KBM-7 (cell line): ENCODE data around the gene SLC2A9.
A peak's percentile ranks its signal among the peaks of the same experiment; 100 is the strongest.
"Not testable (repeated sequence)": the region's sequence is repeated elsewhere in the genome, so short reads cannot be mapped to it uniquely, and the experiment has no call there.

Source experiments
- DNase-seq: peaks from one replicate; pipeline ENCODE4 v3.0.0-alpha.2; 2015
- in situ Hi-C: fragments of 300-500 bp; cut with MboI; formaldehyde crosslinking; loops from 2 replicates; pipeline ENCODE4 v1.14.3; 2020; ENCODE audit warnings: low sequenced_read_pairs, low pct_unique_long_range_greater_than_20kb, mixed read lengths

Gene SLC2A9

GRCh38 chr4:9920029-9920428 lies 101.3 kb downstream of the SLC2A9 start:
- DNase-seq: no peak
- in situ Hi-C loops: no loop called here

GRCh38 chr4:9919047-9919446 lies 102.2 kb downstream of the SLC2A9 start:
- in situ Hi-C loops: no loop called here

GRCh38 chr4:9918484-9918883 lies 102.8 kb downstream of the SLC2A9 start:
- in situ Hi-C loops: no loop called here
- no peak for DNase-seq

More at GRCh38 chr4:9919047-9919446, 102.2 kb downstream of the SLC2A9 start:
- DNase-seq: no peak

- DNase-seq: no peak
- in situ Hi-C loops: no loop called here
Measured at GRCh38 chr4:9916937-9917336, 104.4 kb downstream of the SLC2A9 start.

GRCh38 chr4:9916346-9916745 lies 105.0 kb downstream of the SLC2A9 start:
- in situ Hi-C loops: no loop called here
- DNase-seq: no peak

- no peak for DNase-seq
- in situ Hi-C loops: no loop called here
Measured at GRCh38 chr4:9913846-9914245, 107.5 kb downstream of the SLC2A9 start.

GRCh38 chr4:9906996-9907395 lies 114.3 kb downstream of the SLC2A9 start:
- in situ Hi-C loops: no loop called here
- DNase-seq: no peak

GRCh38 chr4:9904976-9905587 lies 116.2 kb downstream of the SLC2A9 start:
- in situ Hi-C loops: no loop called here
- DNase-seq: no peak

GRCh38 chr4:9903317-9903716 lies 118.0 kb downstream of the SLC2A9 start:
- in situ Hi-C loops: no loop called here
- DNase-seq: no peak

- in situ Hi-C loops: no loop called here
- no peak for DNase-seq
Measured at GRCh38 chr4:9901257-9901656, 120.0 kb downstream of the SLC2A9 start.

GRCh38 chr4:9900633-9901032 lies 120.7 kb downstream of the SLC2A9 start:
- in situ Hi-C loops: not testable (repeated sequence)

GRCh38 chr4:9899306-9900055 lies 121.8 kb downstream of the SLC2A9 start:
- no peak for DNase-seq
- in situ Hi-C loops: no loop called here

More at GRCh38 chr4:9900633-9901032, 120.7 kb downstream of the SLC2A9 start:
- not testable (repeated sequence) for DNase-seq

DNA sequence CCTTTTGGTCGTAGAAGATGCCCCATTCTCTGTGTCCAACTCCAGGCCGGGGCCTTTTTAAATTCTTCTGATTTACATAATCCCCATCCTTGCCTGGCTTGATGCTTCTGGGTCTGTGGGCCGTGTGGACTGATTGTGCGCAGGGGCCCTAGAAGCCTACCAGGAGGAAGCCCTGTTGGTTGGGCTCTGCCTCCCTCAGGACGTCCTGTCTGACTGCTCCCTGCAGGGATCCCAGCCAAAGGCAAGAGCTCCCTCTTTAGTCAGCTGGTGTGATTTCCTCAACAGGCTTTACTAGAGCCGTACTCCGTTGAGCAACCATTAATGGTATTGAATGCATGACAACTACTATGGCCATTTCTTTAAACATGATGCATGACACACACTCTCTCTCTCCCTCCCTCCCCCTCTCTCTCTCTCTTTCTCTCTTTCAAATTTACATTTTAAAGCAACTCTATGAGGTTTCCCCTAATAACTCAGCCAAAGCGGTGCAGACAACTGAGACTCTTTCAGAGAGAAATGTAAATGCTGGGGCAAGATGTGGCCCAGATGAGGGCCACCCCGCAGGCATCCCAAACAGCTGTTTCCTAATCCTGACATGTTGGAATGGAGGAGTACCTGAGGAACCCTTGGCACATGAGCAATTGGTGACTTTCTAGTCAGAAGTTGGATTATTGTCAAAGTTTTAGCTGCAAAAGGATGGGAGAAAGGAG lies 122.5 kb downstream of the SLC2A9 start:
- DNase-seq: peak; percentile 1
- in situ Hi-C loops: no loop called here

GRCh38 chr4:9895333-9895705 lies 126.0 kb downstream of the SLC2A9 start:
- no peak for DNase-seq
- in situ Hi-C loops: no loop called here

DNA sequence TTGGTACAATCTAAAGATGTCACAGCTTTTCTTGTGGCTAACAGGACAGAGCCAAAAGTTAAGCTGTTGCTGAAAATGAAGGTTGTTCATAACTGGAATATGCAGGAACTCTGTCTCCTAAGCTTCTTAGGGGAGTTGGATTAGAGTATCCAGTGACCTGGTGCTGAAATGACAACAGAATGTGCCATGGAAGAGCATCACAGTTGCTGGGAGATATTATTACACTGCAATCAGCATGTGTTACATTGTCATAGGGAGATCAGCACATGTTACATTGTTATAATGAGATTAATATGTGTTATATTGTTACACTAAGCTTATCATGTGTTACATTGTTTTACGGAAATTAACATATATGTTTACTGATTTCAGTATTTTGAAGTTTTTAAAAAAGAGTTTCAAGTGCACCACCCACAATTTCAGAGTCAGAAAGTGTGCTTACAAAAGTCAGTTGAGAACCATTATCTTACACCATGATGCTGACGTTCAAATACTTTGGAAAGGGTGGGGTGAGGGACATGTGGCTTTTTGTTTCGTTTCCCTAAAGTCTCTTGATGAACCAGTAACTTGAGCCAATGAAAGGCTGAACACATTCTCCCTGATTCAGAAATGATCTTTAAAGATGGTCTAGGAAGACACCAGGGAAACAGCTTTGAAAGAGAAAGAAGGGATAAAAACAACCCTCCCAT lies 126.5 kb downstream of the SLC2A9 start:
- no peak for DNase-seq
- in situ Hi-C loops: no loop called here

DNA sequence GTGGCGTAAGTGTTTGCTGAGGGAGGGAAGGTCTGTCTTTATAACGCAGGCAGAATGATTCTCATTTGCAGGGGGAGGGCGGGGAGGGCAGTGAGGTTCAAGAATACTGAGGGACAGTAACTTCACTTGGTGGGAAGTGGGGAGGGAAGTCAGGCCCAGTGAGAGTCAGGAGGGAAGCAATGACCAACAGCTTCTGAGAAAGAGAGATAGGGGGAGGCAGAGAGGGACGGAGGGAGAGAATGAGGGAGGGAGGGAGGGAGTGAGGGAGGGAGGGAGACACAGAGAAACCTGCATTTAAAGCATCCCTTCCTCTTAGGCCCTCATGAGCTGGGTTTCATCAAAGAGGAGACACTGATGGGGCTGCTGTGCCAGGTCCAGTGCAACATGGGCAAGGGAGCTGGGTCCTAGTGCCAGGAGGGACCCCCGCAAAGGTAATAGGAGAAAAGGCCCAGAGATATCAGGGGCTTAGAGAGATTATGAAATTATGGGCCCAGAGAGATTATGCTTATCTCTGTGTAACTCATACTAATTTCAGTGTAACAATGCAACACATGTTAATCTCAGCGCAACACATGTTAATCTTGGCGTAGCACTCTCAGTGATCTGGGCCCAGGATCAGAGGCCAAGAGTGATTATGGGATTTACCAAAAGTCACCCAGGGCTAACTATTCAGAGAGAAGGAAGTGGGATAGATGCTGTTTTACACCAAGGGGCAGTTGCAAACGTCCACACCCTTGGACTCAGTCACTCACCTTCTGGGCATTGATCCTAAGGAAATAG lies 127.8 kb downstream of the SLC2A9 start:
- no peak for DNase-seq
- in situ Hi-C loops: no loop called here

DNA sequence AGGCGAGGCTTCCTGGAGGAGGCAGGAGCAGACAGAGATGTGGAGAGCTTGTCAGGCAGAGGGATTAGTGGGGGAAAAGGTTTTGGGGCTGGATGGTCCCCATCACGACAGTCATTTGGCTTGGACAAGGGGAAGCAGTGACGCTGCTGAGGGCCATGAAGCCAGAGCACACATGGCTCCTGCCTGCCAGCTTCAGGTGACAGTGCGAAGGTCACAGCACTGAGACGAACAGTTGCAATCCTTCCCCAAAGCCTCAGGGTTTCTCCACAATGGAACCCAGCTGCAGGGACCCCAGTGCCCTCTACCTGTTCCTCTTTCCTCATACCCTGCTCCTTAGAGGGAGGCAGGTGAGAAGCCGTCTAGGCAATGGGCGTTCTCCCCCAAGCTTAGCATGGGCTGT lies 129.6 kb downstream of the SLC2A9 start:
- no peak for DNase-seq
- in situ Hi-C loops: no loop called here

DNA sequence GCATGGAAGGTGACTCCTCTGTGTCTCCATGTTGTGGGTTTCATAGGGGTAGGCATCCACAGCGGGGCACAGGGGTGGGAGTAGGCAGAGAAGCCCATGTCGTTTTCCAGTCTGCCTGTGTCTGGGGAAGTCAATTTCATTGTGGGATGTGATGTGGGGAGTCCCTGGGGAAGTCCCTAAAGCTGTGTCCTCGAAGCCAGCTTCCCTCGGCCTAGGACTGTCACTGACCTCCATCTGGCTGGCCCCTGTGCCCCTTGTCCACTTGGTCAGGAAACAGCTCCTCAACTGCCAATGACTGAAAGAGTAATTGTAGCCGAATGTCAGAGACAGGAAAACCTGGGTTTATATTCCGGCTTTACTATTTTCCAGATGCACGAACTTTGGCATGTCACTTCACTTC lies 130.2 kb downstream of the SLC2A9 start:
- in situ Hi-C loops: no loop called here
- DNase-seq: no peak

- no peak for DNase-seq
- in situ Hi-C loops: no loop called here
Measured at GRCh38 chr4:9889306-9889705, 132.0 kb downstream of the SLC2A9 start.
